HG03108 (cell line): ENCODE measurements around the gene OAS3.
"Not testable (repeated sequence)": the region's sequence is repeated elsewhere in the genome, so short reads cannot be mapped to it uniquely, and the experiment has no call there.

Source experiments
- ATAC-seq: cut with Tn5 transposase; IDR thresholded peaks from one replicate; pipeline ENCODE4 v1.9.1; 2021; ENCODE audit warnings: moderate library complexity; ENCODE audit not compliant: unreplicated experiment

The OAS3 gene

DNA sequence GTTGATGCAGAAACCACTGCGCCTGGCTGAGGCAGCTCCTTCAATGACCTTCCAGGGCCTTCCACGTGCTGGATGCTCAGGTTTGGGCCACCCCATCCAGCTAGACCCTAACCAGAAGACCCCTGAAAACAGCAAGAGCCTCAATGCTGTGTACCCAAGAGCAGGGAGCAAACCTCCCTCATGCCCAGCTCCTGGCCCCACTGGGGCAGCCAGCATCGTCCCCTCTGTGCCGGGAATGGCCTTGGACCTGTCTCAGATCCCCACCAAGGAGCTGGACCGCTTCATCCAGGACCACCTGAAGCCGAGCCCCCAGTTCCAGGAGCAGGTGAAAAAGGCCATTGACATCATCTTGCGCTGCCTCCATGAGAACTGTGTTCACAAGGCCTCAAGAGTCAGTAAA lies 10.5 kb downstream of the OAS3 start:
- no peak for ATAC-seq

DNA sequence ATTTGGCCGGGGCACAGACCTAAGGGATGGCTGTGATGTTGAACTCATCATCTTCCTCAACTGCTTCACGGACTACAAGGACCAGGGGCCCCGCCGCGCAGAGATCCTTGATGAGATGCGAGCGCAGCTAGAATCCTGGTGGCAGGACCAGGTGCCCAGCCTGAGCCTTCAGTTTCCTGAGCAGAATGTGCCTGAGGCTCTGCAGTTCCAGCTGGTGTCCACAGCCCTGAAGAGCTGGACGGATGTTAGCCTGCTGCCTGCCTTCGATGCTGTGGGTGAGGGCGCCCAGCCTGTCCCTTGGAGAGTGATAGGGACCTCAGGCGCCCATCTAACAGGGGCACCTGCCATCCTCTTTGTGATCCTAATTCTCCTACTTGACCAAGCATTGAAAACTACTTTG lies 12.4 kb downstream of the OAS3 start:
- no peak for ATAC-seq

- ATAC-seq: not testable (repeated sequence)
Observed at GRCh38 chr12:112957125-112957524, 18.9 kb downstream of the OAS3 start.

GRCh38 chr12:112961074-112961473 lies 22.8 kb downstream of the OAS3 start:
- ATAC-seq: no peak

DNA sequence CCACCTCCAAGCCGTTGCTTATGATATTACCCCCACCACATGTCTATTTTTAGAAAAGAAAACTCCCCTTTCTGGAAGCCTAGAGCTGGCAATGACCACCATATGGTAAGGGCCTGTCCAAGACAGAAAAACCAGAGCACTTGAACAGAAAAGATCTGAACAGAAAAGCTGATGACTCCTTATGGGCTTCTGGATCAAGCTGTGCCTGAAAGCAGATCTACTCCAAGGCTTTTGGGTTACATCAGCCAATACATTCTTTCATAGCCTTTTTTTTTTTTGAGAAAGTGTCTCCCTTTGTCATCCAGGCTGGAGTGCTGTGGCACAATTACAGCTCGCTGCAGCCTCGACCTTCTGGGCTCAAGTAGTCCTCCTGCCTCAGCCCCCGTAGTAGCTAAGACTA lies 23.3 kb downstream of the OAS3 start:
- ATAC-seq: no peak

DNA sequence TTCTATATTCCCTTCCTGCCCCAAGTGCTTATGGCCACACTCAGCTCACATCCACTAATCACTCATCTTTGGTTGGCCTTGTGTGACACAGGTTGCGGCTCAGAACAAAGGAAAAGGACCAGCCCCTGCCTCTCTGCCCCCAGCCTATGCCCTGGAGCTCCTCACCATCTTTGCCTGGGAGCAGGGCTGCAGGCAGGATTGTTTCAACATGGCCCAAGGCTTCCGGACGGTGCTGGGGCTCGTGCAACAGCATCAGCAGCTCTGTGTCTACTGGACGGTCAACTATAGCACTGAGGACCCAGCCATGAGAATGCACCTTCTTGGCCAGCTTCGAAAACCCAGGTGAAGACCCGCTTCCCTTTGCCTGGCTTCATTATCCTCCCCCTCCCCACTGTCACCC lies 24.3 kb downstream of the OAS3 start:
- no peak for ATAC-seq

GRCh38 chr12:112963227-112963861 lies 25.1 kb downstream of the OAS3 start:
- no peak for ATAC-seq

DNA sequence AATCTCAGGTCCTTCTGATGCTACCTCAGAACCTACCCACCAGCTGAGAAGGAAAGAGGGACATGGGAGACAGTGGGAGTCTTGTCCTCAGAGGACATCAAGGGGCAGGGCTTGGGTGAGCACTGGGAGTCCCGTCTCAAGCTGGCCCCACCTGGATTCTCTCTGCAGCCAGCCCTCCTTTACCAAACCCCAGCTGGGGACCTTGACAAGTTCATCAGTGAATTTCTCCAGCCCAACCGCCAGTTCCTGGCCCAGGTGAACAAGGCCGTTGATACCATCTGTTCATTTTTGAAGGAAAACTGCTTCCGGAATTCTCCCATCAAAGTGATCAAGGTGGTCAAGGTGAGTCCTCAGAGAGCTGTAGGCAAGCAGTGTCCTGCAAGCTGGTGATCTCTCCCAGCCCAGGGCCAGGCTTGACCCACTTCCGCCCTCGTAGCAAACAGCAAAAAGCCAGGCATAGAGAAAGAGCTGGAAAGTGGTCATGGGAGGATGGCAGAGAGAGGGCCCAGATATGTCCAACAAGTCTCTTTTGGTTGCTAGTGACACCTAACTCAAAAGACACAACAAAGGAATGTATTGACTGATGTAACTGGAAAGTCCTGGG lies 25.9 kb downstream of the OAS3 start:
- no peak for ATAC-seq

DNA sequence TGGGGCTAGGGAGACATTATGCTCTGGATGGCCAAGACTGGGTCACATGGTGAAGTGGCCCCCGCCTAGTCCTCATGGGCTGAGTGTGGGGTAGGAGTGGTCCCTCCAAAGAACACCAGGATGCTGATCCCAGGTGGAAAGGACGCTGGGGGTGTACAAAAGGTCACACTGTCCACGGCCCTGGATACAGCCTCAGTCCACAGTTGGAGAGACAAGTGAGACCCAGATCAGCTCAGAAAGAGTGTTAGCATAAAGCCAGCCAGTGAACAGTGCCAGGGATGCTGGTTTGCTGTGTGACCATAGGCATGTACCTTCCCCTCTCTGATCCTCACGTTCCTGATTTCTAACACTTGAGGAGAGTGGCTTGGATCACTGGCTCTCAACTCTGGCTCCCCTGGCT lies 26.6 kb downstream of the OAS3 start:
- no peak for ATAC-seq

DNA sequence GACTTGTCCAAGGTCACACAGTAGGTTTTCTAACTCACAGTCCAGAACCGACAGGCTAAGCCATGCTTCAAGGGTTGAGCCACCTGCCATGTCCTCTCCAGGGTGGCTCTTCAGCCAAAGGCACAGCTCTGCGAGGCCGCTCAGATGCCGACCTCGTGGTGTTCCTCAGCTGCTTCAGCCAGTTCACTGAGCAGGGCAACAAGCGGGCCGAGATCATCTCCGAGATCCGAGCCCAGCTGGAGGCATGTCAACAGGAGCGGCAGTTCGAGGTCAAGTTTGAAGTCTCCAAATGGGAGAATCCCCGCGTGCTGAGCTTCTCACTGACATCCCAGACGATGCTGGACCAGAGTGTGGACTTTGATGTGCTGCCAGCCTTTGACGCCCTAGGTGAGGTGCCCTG lies 27.4 kb downstream of the OAS3 start:
- no peak for ATAC-seq

DNA sequence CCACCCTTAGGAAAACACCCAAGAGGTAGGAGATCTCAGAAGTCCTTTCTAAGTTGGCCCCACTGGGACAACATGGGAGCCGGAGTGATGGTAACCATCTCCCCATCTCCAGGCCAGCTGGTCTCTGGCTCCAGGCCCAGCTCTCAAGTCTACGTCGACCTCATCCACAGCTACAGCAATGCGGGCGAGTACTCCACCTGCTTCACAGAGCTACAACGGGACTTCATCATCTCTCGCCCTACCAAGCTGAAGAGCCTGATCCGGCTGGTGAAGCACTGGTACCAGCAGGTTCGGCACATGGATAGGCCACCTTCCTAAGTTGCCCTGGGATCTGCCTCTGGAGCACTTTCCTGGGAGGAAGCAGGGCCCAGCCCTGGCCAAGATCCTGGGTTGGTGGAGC lies 29.0 kb downstream of the OAS3 start:
- no peak for ATAC-seq

- no peak for ATAC-seq
Observed at GRCh38 chr12:112967858-112968257, 29.6 kb downstream of the OAS3 start.

- ATAC-seq: no peak
Observed at GRCh38 chr12:112969547-112970306, 31.5 kb downstream of the OAS3 start.

- no peak for ATAC-seq
Observed at GRCh38 chr12:112970391-112970790, 32.1 kb downstream of the OAS3 start.

DNA sequence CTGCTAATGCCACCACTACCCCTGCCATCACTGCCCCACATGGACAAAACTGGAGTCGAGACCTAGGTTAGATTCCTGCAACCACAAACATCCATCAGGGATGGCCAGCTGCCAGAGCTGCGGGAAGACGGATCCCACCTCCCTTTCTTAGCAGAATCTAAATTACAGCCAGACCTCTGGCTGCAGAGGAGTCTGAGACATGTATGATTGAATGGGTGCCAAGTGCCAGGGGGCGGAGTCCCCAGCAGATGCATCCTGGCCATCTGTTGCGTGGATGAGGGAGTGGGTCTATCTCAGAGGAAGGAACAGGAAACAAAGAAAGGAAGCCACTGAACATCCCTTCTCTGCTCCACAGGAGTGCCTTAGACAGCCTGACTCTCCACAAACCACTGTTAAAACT lies 33.0 kb downstream of the OAS3 start:
- ATAC-seq: no peak

- ATAC-seq: no peak
Observed at GRCh38 chr12:112973011-112973735, 34.9 kb downstream of the OAS3 start.

GRCh38 chr12:112973818-112974231 lies 35.6 kb downstream of the OAS3 start:
- no peak for ATAC-seq

DNA sequence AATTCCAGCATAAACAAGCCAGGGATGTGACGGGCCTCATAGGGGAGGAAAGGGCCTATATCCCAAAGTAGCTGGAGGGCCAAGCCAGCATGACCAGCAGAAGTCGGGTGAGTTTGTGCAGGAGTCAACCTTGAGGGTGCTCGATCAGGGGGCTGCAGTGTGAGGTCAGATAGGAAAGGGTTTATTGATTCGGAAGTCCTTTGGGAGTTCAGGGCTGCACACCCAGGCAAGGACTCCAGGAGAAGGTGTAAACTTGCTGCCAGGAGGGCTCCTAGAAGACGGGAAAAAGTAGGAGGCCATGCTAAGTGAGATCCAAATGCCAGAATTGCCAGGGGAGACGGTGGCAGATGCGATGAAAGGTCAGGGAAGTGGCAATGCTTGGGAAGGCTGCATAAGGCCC lies 36.6 kb downstream of the OAS3 start:
- ATAC-seq: no peak

DNA sequence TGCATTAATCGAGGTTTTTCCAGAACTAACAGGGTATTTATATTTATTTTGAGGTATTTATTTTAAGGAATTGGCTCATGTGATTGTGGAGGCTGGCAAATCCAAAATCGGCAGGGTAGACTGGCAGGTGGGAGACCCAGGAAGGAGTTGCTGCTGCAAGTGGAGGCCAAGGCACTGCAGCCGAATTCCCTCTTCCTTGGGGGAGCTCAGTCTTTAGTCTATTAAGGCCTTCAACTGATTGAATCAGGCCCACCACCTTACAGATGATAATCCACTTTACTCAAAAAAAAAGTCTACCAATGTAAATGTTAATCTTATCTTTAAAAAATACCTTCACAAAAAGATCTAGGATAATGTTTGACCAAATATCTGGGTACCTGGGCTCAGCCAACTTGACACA lies 38.9 kb downstream of the OAS3 start:
- no peak for ATAC-seq

GRCh38 chr12:112977641-112978040 lies 39.4 kb downstream of the OAS3 start:
- no peak for ATAC-seq

DNA sequence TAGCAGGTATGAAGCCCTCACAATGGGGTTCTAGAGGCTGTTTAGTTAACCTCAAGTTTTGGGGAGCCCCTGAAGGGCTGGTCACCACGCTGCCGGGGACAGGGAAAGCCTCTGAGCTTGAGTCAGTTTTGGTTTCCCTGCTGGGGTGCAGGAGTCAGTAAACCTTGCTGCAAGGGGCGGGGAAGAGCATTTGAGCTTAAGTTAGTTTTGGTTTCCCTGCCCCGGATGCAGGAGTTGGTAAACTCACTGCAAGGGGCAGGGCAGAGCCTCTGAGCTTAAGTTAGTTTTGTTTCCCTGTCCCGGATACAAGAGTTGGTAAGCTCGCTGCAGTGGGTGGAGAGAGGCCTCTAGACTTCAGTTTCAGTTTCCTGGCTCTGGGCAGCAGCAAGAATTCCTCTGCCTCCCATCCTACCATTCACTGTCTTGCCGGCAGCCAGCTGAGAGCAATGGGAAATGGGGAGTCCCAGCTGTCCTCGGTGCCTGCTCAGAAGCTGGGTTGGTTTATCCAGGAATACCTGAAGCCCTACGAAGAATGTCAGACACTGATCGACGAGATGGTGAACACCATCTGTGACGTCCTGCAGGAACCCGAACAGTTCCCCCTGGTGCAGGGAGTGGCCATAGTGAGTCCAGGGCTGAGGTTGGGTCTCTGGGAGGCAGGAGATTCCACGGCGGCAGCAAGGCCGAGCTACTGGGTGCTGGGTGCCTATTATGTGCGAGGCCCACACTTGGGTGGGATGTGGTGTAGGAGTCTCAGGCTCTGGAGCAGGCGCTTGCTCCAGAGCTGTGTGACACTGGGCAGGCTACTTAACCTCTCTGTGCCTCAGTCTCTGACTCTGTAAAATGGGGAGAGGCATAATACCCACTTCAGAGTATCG lies 40.1 kb downstream of the OAS3 start, which contains the start of gene OAS2:
Gene OAS2 (plus strand): TSS at position 357 of the 878 bp plus-strand sequence. CDS start 90 bp downstream, at position 447.
- ATAC-seq: peak; percentile 93
